ENCODE measurements around the gene RABGAP1L.

The RABGAP1L gene

DNA sequence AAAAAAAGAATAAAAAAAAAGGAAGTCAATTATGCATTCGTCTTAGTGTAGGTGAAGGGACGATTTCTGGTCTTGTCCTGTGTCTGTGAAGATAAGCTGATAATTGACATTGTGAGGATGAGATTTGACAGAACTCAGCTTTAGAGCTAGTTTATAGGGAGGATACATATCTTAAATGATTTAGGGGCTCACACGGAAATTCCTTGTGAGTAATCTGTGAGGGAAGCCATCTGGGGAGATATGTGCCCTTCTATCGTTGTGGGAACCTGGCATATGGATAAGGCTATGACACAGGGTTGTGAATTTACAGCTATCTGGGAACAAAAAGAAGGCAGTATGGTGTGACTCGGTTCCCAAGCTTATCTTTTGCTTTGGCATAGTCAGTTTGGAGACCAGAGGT, 71.1 kb downstream of the RABGAP1L start (continued):
- TF ChIP-seq, protein P1, sequence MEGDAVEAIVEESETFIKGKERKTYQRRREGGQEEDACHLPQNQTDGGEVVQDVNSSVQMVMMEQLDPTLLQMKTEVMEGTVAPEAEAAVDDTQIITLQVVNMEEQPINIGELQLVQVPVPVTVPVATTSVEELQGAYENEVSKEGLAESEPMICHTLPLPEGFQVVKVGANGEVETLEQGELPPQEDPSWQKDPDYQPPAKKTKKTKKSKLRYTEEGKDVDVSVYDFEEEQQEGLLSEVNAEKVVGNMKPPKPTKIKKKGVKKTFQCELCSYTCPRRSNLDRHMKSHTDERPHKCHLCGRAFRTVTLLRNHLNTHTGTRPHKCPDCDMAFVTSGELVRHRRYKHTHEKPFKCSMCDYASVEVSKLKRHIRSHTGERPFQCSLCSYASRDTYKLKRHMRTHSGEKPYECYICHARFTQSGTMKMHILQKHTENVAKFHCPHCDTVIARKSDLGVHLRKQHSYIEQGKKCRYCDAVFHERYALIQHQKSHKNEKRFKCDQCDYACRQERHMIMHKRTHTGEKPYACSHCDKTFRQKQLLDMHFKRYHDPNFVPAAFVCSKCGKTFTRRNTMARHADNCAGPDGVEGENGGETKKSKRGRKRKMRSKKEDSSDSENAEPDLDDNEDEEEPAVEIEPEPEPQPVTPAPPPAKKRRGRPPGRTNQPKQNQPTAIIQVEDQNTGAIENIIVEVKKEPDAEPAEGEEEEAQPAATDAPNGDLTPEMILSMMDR (tag by site-specific recombination; IDR thresholded peaks at IDR 0.05) = no peak
- TF ChIP-seq ZNF184 (tag by site-specific recombination; IDR thresholded peaks at IDR 0.05) = no peak
- no peak for TF ChIP-seq ZNF701 (tag by site-specific recombination; IDR thresholded peaks at IDR 0.05)
- no peak for TF ChIP-seq ZNF114 (tag by site-specific recombination; IDR thresholded peaks at IDR 0.05)
- TF ChIP-seq HOXC10 (CRISPR knock-in tag; IDR thresholded peaks at IDR 0.05) = no peak

DNA sequence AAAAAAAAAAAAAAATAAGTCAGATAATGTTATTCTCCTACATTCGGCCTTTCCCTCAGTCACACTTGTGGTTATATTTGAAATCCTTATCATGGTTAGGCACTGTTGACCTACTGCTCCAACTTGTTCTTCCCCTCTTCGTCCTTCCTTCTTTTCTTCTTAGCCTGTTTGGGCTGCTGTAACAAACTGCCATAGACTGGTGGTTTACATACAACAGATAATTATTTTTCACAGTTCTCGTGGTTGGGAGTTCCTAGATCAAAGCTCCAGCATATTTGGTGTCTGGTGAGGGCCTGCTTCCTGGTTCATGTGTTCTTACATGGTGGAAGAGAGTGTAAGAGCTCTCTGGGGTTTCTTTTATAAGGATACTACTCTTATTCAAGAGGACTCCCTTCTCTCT, 73.4 kb downstream of the RABGAP1L start:
- H3K4me1 ChIP-seq (ENCODE audit: control insufficient read depth, insufficient read depth, low read length) = no peaks in the 10 kb centered on the region
- ChIA-PET POLR2A (no interaction called here), CTCF (no interaction called here)
- no peaks in the 10 kb centered on the region for H3K9me3 ChIP-seq (ENCODE audit: control insufficient read depth, insufficient read depth, low read depth, low read length)
- no peak for TF ChIP-seq TRIM28 (IDR thresholded peaks at IDR 0.05; ENCODE audit: borderline replicate concordance, low read length)
- no peak for TF ChIP-seq ZNF274 (IDR thresholded peaks at IDR 0.05; ENCODE audit: low read length)
- TF ChIP-seq ZNF274 (tag by site-specific recombination; IDR thresholded peaks at IDR 0.05; ENCODE audit: borderline replicate concordance) = no peak
- TF ChIP-seq ZNF157 (tag by site-specific recombination; IDR thresholded peaks at IDR 0.05) = no peak
- no peak for TF ChIP-seq ZNF530 (tag by site-specific recombination; IDR thresholded peaks at IDR 0.05; ENCODE audit: low read depth)
- no peak for TF ChIP-seq ZFP69B (tag by site-specific recombination; IDR thresholded peaks at IDR 0.05)
- TF ChIP-seq, protein P2, sequence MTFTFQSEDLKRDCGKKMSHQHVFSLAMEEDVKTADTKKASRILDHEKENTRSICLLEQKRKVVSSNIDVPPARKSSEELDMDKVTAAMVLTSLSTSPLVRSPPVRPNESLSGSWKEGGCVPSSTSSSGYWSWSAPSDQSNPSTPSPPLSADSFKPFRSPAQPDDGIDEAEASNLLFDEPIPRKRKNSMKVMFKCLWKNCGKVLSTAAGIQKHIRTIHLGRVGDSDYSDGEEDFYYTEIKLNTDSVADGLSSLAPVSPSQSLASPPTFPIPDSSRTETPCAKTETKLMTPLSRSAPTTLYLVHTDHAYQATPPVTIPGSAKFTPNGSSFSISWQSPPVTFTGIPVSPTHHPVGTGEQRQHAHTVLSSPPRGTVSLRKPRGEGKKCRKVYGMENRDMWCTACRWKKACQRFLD (tag by site-specific recombination; IDR thresholded peaks at IDR 0.05) = no peak
- TF ChIP-seq, protein P3, sequence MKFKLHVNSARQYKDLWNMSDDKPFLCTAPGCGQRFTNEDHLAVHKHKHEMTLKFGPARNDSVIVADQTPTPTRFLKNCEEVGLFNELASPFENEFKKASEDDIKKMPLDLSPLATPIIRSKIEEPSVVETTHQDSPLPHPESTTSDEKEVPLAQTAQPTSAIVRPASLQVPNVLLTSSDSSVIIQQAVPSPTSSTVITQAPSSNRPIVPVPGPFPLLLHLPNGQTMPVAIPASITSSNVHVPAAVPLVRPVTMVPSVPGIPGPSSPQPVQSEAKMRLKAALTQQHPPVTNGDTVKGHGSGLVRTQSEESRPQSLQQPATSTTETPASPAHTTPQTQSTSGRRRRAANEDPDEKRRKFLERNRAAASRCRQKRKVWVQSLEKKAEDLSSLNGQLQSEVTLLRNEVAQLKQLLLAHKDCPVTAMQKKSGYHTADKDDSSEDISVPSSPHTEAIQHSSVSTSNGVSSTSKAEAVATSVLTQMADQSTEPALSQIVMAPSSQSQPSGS (tag by site-specific recombination; IDR thresholded peaks at IDR 0.05; ENCODE audit: low read depth) = no peak
- TF ChIP-seq GLIS1 (tag by site-specific recombination; IDR thresholded peaks at IDR 0.05) = no peak
- no peak for TF ChIP-seq ZNF548 (tag by site-specific recombination; IDR thresholded peaks at IDR 0.05)
- no peak for TF ChIP-seq ZNF600 (tag by site-specific recombination; IDR thresholded peaks at IDR 0.05)
- no peak for TF ChIP-seq SETDB1 (IDR thresholded peaks at IDR 0.05; ENCODE audit: insufficient read length, low read length)
- TF ChIP-seq, protein P4, sequence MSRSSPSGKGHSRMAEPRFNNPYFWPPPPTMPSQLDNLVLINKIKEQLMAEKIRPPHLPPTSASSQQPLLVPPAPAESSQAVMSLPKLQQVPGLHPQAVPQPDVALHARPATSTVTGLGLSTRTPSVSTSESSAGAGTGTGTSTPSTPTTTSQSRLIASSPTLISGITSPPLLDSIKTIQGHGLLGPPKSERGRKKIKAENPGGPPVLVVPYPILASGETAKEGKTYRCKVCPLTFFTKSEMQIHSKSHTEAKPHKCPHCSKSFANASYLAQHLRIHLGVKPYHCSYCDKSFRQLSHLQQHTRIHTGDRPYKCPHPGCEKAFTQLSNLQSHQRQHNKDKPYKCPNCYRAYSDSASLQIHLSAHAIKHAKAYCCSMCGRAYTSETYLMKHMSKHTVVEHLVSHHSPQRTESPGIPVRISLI (tag by site-specific recombination; IDR thresholded peaks at IDR 0.05) = no peak
- no peak for TF ChIP-seq ZNF426 (tag by site-specific recombination; IDR thresholded peaks at IDR 0.05)
- TF ChIP-seq ZNF549 (tag by site-specific recombination; IDR thresholded peaks at IDR 0.05) = no peak
- TF ChIP-seq ZNF473 (tag by site-specific recombination; IDR thresholded peaks at IDR 0.05) = no peak
- no peak for TF ChIP-seq ZNF404 (tag by site-specific recombination; IDR thresholded peaks at IDR 0.05)
- TF ChIP-seq ZNF610 (tag by site-specific recombination; IDR thresholded peaks at IDR 0.05; ENCODE audit: borderline replicate concordance) = no peak
- TF ChIP-seq REPIN1 (tag by site-specific recombination; IDR thresholded peaks at IDR 0.05; ENCODE audit: low read depth) = no peak
- no peak overlapping the region for H3K27ac ChIP-seq (ENCODE audit: extremely low read depth, low read depth, low read length)
- peaks cover 0 to 16% of the 10 kb centered on the region in 2 experiments; a peak in 1 of 3 replicates for H3K36me3 ChIP-seq (ENCODE audit: control insufficient read depth in 2 of 2, insufficient read depth in 1 of 2, low read length in 2 of 2)
- H3K4me3 ChIP-seq (ENCODE audit: low read depth, low read length) = no peak overlapping the region

All from HEK293 (cell line).